ENCODE data around the gene CHERP.
A peak's percentile ranks its signal among the peaks of the same experiment; 100 is the strongest.
"Not testable (repeated sequence)": the region's sequence is repeated elsewhere in the genome, so short reads cannot be mapped to it uniquely, and the experiment has no call there.

The CHERP gene

DNA sequence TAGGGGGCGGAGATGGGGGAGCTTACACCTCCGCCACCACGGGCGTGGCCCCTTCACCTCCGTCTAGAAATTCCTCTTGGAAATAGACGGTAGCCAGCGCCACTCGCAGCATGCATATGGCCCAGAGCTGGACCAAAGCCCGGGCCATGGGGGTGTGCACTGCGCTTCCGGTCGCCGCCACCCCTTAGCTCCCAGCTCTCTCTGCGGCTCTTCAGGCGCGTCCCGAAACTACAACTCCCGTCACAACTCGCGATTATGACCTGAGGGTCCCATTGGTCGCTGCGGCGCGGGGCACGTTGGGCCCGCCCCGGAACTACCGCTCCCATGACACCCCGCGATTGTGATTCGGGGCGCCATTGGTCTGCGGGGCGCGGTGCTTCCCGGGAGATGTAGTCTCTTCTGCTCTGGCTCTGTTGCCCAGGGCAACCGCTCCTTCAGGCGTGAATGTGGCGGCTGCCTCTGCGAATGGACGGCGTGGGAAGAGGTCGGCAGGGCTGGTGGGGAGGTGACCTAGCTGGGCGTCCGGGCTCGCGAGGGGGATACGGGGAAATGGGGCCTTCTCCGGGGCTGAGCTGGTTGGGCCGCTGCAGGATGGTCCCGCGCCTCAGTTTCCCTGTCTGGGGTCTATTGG is 46.1 kb downstream of the CHERP start, which contains the start of the genes C19orf44 and CALR3:
TSS of gene C19orf44 (plus strand) at position 413 of the 631 bp plus-strand sequence. CDS start 4,399 bp downstream, outside the sequence.
TSS of gene CALR3 (minus strand) at position 186 of the 631 bp plus-strand sequence. CDS start at position 148, 38 bp downstream.
- FAIRE-seq (peak; percentile 95), DNase-seq (ENCODE audit: insufficient read length, low spot score) (peak; percentile 92)

- not testable (repeated sequence) for FAIRE-seq; DNase-seq (ENCODE audit: insufficient read length, low spot score)
These were observed 55.8 kb downstream of the CHERP start for GRCh38 chr19:16486476-16486875.

DNA sequence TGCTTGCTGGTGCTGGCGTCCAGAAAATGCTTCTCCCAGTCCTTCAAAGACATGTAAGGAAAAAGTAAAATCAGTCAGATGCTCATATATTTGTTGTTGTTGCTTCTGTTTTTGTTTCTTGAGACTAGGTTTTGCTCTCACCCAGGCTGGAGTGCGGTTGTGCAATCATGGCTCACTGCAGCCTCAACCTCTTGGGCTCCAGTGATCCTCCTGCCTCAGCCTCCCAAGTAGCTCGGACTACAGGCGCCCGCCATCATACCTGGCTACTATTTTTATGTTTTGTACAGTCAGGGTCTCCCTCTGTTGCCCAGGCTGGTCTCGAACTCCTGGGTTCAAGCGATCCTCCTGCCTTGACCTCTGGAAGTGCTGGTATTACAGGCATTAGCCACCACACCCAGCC is 59.5 kb downstream of the CHERP start:
- DNase-seq (ENCODE audit: insufficient read length, low spot score) (no peak), FAIRE-seq (no peak)

DNA sequence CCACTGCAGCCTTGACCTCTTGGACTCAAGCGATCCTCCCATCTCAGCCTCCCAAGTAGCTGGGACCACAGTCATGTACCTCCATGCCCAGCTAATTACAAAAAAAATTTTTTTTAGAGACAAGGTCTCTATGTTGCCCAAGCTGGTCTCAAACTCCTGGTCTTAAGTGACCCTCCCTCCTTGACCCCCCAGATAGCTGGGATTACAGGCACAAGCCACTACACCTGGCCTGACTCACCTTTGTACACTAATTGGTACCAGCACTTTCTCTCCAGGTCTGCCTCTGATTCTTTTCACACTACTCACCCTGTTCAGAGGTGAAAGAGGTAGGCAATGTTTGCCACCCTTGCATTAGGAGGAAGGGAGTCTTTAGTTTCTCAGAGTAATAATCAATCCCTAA is 64.9 kb downstream of the CHERP start:
- FAIRE-seq (no peak), DNase-seq (ENCODE audit: insufficient read length, low spot score) (no peak)

GRCh38 chr19:16476401-16476800 is 65.8 kb downstream of the CHERP start:
- FAIRE-seq: no peak
- DNase-seq (ENCODE audit: insufficient read length, low spot score): no peak

GRCh38 chr19:16473875-16474392 is 68.3 kb downstream of the CHERP start:
- DNase-seq (ENCODE audit: insufficient read length, low spot score) (no peak), FAIRE-seq (no peak)

GRCh38 chr19:16472992-16473391 is 69.2 kb downstream of the CHERP start:
- DNase-seq (ENCODE audit: insufficient read length, low spot score) (no peak), FAIRE-seq (no peak)

- not testable (repeated sequence) for DNase-seq (ENCODE audit: insufficient read length, low spot score); FAIRE-seq
These were observed 69.7 kb downstream of the CHERP start for GRCh38 chr19:16472559-16472899.

DNA sequence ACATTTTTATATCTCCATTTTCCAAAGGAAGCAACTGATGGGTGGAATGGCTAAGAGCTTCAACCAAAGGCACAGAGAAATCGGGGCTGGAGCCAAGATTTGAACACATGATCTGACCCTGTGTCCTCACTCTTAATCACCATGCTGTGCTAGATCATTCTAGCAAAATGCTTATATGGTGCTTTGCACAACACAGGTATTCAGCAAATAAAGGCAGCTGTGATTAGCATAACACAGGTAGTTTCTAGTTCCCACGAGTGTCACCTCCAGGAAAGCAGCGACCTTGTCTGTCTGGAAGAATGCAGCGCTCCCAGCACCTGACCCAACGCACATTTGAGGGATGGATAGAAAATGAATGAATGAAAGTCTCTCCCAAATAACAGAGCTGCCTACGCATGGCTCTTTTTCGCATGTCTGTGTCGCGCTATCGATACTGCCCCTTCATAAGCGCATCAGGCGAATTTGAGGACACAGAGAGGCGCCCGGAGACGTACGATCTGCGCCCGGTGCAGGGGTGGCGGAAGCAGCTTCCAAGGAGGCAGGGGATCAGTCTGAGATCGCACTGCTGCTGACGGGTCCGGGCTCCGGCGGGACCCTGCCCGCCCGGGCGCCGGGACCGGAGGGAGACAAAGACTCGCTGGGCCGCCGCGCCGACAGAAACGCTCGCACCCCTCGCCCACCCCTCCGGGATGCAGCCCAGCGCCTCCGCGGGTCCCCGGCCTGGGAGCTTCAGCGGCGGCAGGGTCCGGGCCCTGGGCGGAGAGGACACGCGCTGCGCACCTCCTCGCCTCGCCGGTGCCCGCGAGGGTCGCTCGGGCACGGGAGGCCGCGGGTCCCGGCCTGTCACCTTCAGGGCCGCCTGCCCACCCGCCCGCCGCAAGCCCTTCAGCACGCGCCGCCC is 71.1 kb downstream of the CHERP start:
- FAIRE-seq (no peak), DNase-seq (ENCODE audit: insufficient read length, low spot score) (no peak)

DNA sequence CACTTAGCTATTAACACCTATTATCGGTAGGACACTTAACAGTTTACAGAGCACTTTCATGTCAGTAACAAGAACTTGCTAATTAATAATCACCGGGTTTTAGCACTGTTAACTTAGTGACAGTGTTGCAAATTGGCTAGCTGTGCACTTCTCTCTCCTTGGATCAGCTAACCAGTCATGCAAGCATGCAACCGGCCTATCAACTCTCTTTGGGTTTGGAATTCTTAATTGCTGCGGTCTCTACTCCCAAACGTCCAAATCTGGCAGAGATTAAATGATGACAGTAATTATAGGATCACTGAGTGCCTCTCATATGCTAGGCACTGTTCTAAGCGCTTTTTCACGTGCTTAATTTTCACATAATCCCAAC is 71.7 kb downstream of the CHERP start:
- FAIRE-seq: peak; percentile 23
- no peak for DNase-seq (ENCODE audit: insufficient read length, low spot score)
